ENCODE measurements around the gene TMC2.
"Not testable (repeated sequence)": the region's sequence is repeated elsewhere in the genome, so short reads cannot be mapped to it uniquely, and the experiment has no call there.

The TMC2 gene

GRCh38 chr20:2663887-2664719 is 127.7 kb downstream of the TMC2 start, which contains the start of gene IDH3B:
TSS of gene IDH3B (minus strand) at chr20:2664216. CDS start at chr20:2664188, 28 bp downstream.
- DNase-seq, result peak; percentile 90 to 93

GRCh38 chr20:2671977-2672376 is 135.6 kb downstream of the TMC2 start:
- DNase-seq, result no peak

DNA sequence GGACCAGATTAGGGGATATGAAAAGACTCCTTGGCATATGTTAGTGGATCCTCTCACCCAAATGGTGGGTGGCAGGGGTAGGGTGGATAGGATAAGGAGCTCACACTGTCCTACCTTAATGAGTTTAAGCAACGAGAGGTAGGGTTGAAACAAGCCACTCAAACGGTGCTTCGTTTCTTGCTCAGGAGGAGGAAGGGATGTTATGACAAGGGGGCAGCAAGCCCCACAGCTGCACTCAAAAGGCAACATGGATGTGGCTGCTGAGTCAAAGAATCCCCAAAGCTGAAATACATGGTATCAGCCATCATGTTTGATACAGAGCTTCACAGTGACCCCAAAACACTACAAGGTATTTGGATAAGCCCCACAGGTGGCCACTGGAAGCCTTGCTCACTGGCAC is 136.1 kb downstream of the TMC2 start:
- DNase-seq, result no peak

DNA sequence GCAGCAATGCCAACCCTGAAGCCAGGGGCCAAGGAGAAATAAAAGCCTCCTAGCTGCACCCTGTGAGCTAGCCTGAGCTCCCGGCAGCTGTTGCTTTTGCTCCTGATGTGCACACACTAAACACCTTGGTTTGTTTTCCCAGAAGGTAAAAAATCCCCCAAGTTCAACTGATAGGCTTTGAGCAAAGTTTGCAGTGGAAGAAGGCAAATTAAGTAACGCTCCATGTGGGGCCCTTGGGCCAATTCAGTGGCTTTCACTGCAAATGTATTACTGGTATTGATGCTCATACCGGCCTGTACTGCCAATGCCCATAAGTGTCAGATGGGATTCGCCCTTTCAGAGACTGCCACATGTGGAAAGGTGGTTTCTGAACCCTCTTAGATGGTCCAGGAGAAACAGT is 137.1 kb downstream of the TMC2 start:
- DNase-seq, result no peak

DNA sequence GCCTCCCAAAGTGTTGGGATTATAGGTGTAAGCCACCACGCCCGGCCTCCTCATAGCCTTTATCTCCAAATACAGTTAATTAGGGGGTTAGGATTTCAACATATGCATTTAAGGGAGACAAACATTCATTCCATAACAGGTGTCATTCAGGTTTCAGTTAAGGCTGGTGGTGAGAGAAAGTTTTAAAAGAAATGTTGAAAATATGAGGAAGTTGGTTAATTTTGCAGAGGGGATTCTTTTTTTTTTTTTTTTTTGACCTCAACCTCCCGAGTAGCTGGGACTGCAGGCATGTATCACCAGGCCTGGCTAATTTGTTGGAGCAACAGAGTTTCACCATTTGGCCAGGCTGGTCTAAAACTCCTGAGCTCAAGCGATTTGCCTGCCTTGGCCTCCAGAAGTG is 143.7 kb downstream of the TMC2 start:
- DNase-seq, result no peak

GRCh38 chr20:2682040-2682439 is 145.7 kb downstream of the TMC2 start:
- not testable (repeated sequence) for DNase-seq

- not testable (repeated sequence) for DNase-seq
Measured at GRCh38 chr20:2684817-2685216, 148.4 kb downstream of the TMC2 start.

DNA sequence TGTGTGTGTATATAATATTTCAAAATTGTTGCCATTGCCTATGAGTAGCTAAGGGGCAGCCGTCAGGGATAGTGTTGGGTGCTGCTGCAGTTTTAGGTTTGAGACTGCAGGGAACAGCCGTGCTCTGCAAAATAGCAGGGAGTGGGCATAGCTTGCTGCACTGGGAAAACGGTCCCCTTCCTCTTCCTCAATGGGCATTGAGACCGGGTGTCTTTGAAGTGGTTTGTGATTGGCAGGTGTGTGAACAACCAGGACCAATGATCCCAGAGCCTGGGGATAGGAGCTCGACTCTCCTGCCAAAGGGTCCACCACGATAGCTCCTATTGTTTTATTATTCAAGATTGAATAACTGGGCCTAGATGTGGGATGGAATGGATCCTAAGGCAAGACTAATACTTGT is 151.1 kb downstream of the TMC2 start:
- DNase-seq, result no peak

- DNase-seq, result peak in 1 of 2 experiments; percentile 85
Measured at GRCh38 chr20:2688041-2688591, 151.7 kb downstream of the TMC2 start.

GRCh38 chr20:2690213-2690612 is 153.8 kb downstream of the TMC2 start:
- DNase-seq, result no peak

GRCh38 chr20:2690718-2691117 is 154.3 kb downstream of the TMC2 start:
- DNase-seq, result no peak

- DNase-seq, result no peak
Measured at GRCh38 chr20:2691127-2691526, 154.8 kb downstream of the TMC2 start.

Data from NCI-H526 (cell line).